OCI-M1 (cell line): ENCODE data around the gene PARP3.

Experiments used
- DNase-seq: peaks from one replicate; lab custom pipeline; 2025; lab: John Stamatoyannopoulos, UW

Gene PARP3

GRCh38 chr3:51966922-51967383 is 24.8 kb downstream of the PARP3 start:
- no peak for DNase-seq

GRCh38 chr3:51967384-51968169 is 25.4 kb downstream of the PARP3 start, which contains the start of gene PCBP4:
Gene PCBP4 (minus strand): TSS chr3:51967454. CDS start chr3:51961240, 6,214 bp downstream.
- DNase-seq = peak; percentile 22

GRCh38 chr3:51968170-51968775 is 26.1 kb downstream of the PARP3 start:
- no peak for DNase-seq

- no peak for DNase-seq
Measured at GRCh38 chr3:51968883-51969678, 26.9 kb downstream of the PARP3 start.

- DNase-seq = no peak
Measured at GRCh38 chr3:51969841-51970240, 27.7 kb downstream of the PARP3 start.

GRCh38 chr3:51970606-51971300 is 28.6 kb downstream of the PARP3 start:
- DNase-seq = no peak

- no peak for DNase-seq
Measured at GRCh38 chr3:51971350-51971749, 29.2 kb downstream of the PARP3 start.

- no peak for DNase-seq
Measured at GRCh38 chr3:51974277-51974962, 32.3 kb downstream of the PARP3 start.

GRCh38 chr3:51974963-51975851 is 33.0 kb downstream of the PARP3 start, which contains the start of gene ABHD14A:
Gene ABHD14A (plus strand): TSS chr3:51975064. CDS start chr3:51975136, 72 bp downstream.
- peak; percentile 47 for DNase-seq

GRCh38 chr3:51975852-51976549 is 33.8 kb downstream of the PARP3 start:
- peak; percentile 62 for DNase-seq

- no peak for DNase-seq
Measured at GRCh38 chr3:51977446-51978142, 35.4 kb downstream of the PARP3 start.

- DNase-seq = no peak
Measured at GRCh38 chr3:51978143-51978502, 36.0 kb downstream of the PARP3 start.

- DNase-seq = no peak
Measured at GRCh38 chr3:51980253-51980652, 38.1 kb downstream of the PARP3 start.

- DNase-seq = peak; percentile 63
Measured at GRCh38 chr3:51982352-51982837, 40.2 kb downstream of the PARP3 start.

GRCh38 chr3:51982838-51983577 is 40.8 kb downstream of the PARP3 start, which contains the start of gene ACY1:
Gene ACY1 (plus strand): TSS chr3:51983535. CDS start chr3:51984065, 530 bp downstream.
- DNase-seq = peak; percentile 85

- DNase-seq = no peak
Measured at GRCh38 chr3:51983578-51984268, 41.6 kb downstream of the PARP3 start.

GRCh38 chr3:51984269-51984647 is 42.1 kb downstream of the PARP3 start:
- no peak for DNase-seq
